Ovary (tissue), 3 donors: ENCODE measurements around the gene HSD17B1.

Experiments
- EP300 ChIP-seq: sonication (generic); formaldehyde crosslinking; IDR thresholded peaks from one replicate; pipeline ENCODE4 v1.6.1; 2017; ENCODE audit warnings: antibody characterized with exemption
- POLR2A ChIP-seq: fragments of 450-650 bp; IDR thresholded peaks from one replicate; pipeline ENCODE4 v1.6.1; 2017; ENCODE audit warnings: antibody characterized with exemption, mild to moderate bottlenecking, moderate library complexity
- TF ChIP-seq, protein P1 (sequence below), 3 donors: fragments of 450-650 bp in 2 of 3; fragments of 200-600 bp in 1 of 3; IDR thresholded peaks; one replicate each; pipeline versions ENCODE4 v1.5.1 to v1.8.0; 2016 to 2022; ENCODE audit warnings: antibody characterized with exemption in 3 of 3, mild to moderate bottlenecking in 1 of 3
- donor health status: DM: no; HTN: no; CAD: no.

DNA sequence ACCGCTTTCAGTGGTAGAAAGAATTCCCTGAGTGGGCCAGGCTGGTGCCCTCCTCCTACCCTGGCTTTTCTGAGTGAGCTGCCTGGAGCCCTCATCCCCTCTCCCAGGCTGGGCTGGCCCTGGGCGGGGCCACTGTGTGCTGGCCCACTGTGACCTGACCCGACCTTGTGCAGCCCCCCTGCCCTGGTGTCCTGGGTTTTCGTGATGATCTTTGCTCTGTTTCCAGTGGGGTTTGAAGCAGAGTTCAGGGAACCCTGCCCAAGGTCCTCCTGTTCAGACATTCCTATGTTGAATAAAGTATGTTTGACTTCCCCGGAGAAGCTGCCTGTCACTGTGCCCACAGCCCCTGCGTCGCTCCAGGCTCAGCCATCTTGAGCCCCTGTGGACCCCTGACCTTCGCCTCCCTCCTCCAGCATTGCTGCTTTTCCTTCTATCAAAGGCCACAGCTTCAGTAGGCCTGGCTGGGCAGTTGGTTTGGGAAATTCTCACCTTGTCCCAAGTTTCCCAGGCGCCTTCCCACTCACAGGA, 30.4 kb upstream of the HSD17B1 start:
- TF ChIP-seq, protein P1, sequence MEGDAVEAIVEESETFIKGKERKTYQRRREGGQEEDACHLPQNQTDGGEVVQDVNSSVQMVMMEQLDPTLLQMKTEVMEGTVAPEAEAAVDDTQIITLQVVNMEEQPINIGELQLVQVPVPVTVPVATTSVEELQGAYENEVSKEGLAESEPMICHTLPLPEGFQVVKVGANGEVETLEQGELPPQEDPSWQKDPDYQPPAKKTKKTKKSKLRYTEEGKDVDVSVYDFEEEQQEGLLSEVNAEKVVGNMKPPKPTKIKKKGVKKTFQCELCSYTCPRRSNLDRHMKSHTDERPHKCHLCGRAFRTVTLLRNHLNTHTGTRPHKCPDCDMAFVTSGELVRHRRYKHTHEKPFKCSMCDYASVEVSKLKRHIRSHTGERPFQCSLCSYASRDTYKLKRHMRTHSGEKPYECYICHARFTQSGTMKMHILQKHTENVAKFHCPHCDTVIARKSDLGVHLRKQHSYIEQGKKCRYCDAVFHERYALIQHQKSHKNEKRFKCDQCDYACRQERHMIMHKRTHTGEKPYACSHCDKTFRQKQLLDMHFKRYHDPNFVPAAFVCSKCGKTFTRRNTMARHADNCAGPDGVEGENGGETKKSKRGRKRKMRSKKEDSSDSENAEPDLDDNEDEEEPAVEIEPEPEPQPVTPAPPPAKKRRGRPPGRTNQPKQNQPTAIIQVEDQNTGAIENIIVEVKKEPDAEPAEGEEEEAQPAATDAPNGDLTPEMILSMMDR (IDR thresholded peaks at IDR 0.05) = no peak
- TF ChIP-seq EP300 = no peak
- no peak for TF ChIP-seq POLR2A
